ENCODE measurements around the gene TRAPPC5.

Gene TRAPPC5

DNA sequence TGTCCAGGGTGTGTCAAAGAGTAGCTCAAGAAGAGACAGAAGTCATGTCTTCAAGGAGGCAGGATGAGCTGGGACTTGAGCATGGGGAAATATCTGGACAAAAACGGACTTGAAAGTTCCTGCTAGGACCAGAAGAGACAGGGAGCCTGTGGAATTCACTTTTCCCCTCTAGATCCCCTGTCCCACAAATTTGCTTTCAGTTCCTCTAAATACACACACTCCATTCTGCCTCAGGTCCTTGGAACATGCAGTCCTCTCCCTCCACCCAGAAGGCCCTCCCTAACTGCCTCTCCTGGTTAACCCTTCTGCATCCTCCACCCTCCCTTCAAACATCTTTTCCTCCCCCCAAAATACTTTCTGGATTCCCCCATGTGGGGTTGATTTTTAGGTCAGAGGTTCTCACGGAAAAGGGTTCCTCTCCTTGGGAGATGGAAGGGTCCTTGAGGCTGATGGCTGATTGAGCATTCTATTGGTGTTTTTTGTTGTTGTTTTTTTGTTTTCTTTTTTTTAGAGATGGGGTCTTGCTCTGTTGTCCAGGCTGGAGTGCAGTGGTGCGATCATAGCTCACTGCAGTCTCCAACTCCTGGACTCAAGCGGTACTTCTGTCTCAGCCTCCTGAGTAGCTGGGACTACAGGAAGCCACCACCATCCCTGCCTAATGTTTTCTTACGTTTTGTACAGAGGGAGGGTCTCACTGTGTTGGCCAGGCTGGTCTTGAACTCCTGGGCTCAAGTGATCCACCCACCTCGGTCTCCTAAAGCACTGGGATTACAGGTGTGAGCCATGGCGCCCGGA is 18.7 kb upstream of the TRAPPC5 start:
- Histone ChIP-seq H3K27me3 (ENCODE audit: low read depth, low read length) (peaks cover 7% of the 10 kb centered on the region), H3K4me2 (ENCODE audit: low read length) (no peak overlapping the region), H4K20me1 (ENCODE audit: insufficient read depth, low read length) (no peaks in the 10 kb centered on the region), H3K9ac (ENCODE audit: low read length) (no peak overlapping the region), H3K27ac (ENCODE audit: low read length) (no peak overlapping the region), H3K4me1 (ENCODE audit: low read length) (no peaks in the 10 kb centered on the region; the same call in 1 of the 2 replicates), H3K79me2 (ENCODE audit: low read length) (no peaks in the 10 kb centered on the region), H3K4me3 (ENCODE audit: low read length) (no peak overlapping the region), H3K9me3 (ENCODE audit: insufficient read depth, low read length) (no peaks in the 10 kb centered on the region), H2AFZ (ENCODE audit: low read depth, low read length) (no peak overlapping the region), H3K36me3 (replicated peaks; ENCODE audit: low read depth, low read length) (no peaks in the 10 kb centered on the region)
- TF ChIP-seq, protein P1, sequence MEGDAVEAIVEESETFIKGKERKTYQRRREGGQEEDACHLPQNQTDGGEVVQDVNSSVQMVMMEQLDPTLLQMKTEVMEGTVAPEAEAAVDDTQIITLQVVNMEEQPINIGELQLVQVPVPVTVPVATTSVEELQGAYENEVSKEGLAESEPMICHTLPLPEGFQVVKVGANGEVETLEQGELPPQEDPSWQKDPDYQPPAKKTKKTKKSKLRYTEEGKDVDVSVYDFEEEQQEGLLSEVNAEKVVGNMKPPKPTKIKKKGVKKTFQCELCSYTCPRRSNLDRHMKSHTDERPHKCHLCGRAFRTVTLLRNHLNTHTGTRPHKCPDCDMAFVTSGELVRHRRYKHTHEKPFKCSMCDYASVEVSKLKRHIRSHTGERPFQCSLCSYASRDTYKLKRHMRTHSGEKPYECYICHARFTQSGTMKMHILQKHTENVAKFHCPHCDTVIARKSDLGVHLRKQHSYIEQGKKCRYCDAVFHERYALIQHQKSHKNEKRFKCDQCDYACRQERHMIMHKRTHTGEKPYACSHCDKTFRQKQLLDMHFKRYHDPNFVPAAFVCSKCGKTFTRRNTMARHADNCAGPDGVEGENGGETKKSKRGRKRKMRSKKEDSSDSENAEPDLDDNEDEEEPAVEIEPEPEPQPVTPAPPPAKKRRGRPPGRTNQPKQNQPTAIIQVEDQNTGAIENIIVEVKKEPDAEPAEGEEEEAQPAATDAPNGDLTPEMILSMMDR (IDR thresholded peaks at IDR 0.05; ENCODE audit: low read depth, low read length) = no peak

DNA sequence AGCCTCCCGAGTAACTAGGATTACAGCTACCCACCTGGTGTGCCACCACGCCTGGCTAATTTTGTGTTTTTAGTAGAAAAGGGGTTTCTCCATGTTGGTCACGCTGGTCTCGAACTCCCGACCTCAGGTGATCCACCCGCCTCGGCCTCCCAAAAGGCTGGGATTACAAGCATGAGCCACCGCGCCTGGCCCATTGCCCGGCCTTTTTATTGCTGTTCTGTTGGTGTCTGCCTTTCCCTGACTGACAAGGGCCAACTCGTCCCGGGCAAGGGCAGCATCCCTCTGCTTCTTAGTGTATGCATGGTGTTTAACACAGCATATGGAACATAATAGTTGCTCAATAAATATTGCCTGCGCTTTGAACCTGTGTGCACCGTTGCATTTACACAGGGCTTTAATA is 18.0 kb upstream of the TRAPPC5 start:
- H3K9ac ChIP-seq (ENCODE audit: low read length) = no peak overlapping the region
- no peaks in the 10 kb centered on the region; the same call in 1 of the 2 replicates for H3K4me1 ChIP-seq (ENCODE audit: low read length)
- H3K79me2 ChIP-seq (ENCODE audit: low read length) = no peaks in the 10 kb centered on the region
- no peaks in the 10 kb centered on the region for H4K20me1 ChIP-seq (ENCODE audit: insufficient read depth, low read length)
- no peak for TF ChIP-seq EZH2phosphoT487 (IDR thresholded peaks at IDR 0.05; ENCODE audit: low read depth)
- TF ChIP-seq, protein P1 (IDR thresholded peaks at IDR 0.05; ENCODE audit: low read depth, low read length) = no peak
- no peak overlapping the region for H3K4me2 ChIP-seq (ENCODE audit: low read length)
- no peak overlapping the region for H3K4me3 ChIP-seq (ENCODE audit: low read length)
- H3K9me3 ChIP-seq (ENCODE audit: insufficient read depth, low read length) = no peaks in the 10 kb centered on the region
- H3K27me3 ChIP-seq (ENCODE audit: low read depth, low read length) = peaks cover 7% of the 10 kb centered on the region
- H3K36me3 ChIP-seq (replicated peaks; ENCODE audit: low read depth, low read length) = no peaks in the 10 kb centered on the region
- no peak overlapping the region for H3K27ac ChIP-seq (ENCODE audit: low read length)
- H2AFZ ChIP-seq (ENCODE audit: low read depth, low read length) = no peak overlapping the region

DNA sequence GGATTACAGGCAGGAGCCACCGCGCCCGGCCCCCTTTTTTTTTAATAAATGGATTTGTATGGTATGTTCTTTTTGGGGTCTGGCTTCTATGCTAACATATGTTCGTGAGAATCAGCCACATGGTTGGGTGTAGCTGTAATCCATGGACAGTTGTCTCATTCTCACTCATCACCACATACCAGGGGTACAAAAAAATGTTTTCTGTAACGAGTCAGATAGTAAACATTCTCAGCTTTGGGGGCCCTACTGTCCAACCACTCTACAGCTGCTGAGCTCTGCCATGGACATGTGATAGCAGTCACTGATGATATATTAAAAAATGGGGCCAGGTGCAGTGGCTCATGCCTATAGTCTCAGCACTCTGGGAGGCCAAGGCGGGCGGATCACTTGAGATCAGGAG is 16.9 kb upstream of the TRAPPC5 start:
- Histone ChIP-seq H3K4me3 (ENCODE audit: low read length) (no peak overlapping the region), H3K4me2 (ENCODE audit: low read length) (no peak overlapping the region), H3K9me3 (ENCODE audit: insufficient read depth, low read length) (no peaks in the 10 kb centered on the region), H3K36me3 (replicated peaks; ENCODE audit: low read depth, low read length) (no peaks in the 10 kb centered on the region), H3K27me3 (ENCODE audit: low read depth, low read length) (peaks cover under 1% of the 10 kb centered on the region; the same call in 1 of the 2 replicates), H4K20me1 (ENCODE audit: insufficient read depth, low read length) (no peaks in the 10 kb centered on the region), H3K27ac (ENCODE audit: low read length) (no peak overlapping the region), H2AFZ (ENCODE audit: low read depth, low read length) (no peak overlapping the region), H3K4me1 (ENCODE audit: low read length) (no peaks in the 10 kb centered on the region), H3K9ac (ENCODE audit: low read length) (no peak overlapping the region), H3K79me2 (ENCODE audit: low read length) (no peaks in the 10 kb centered on the region)
- TF ChIP-seq EZH2phosphoT487 (IDR thresholded peaks at IDR 0.05; ENCODE audit: low read depth) = no peak
- TF ChIP-seq, protein P1 (IDR thresholded peaks at IDR 0.05; ENCODE audit: low read depth, low read length) = no peak

DNA sequence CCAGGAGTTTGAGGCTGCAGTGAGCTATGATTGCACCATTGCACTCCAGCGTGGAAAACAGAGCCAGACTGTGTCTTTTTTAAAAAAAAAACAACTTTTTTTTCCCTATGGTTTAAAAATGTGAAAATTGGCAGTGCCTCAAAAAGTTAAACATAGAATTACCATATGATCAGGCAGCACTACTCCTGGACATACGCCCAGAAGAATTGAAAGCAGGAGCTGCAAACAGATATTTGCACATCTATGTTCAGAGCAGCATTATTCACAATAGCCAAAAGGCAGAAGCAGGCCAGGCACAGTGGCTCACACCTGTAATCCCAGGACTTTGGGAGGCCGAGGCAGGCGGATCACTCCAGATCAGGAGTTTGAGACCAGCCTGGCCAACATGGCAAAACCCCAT is 15.6 kb upstream of the TRAPPC5 start:
- no peak overlapping the region for H3K4me3 ChIP-seq (ENCODE audit: low read length)
- peaks cover 8% of the 10 kb centered on the region; the same call in 1 of the 2 replicates for H3K27me3 ChIP-seq (ENCODE audit: low read depth, low read length)
- H4K20me1 ChIP-seq (ENCODE audit: insufficient read depth, low read length) = no peaks in the 10 kb centered on the region
- no peak overlapping the region for H3K9ac ChIP-seq (ENCODE audit: low read length)
- H3K9me3 ChIP-seq (ENCODE audit: insufficient read depth, low read length) = no peaks in the 10 kb centered on the region
- no peaks in the 10 kb centered on the region for H3K36me3 ChIP-seq (replicated peaks; ENCODE audit: low read depth, low read length)
- no peak overlapping the region for H3K4me2 ChIP-seq (ENCODE audit: low read length)
- no peaks in the 10 kb centered on the region for H3K79me2 ChIP-seq (ENCODE audit: low read length)
- no peak overlapping the region for H3K27ac ChIP-seq (ENCODE audit: low read length)
- H2AFZ ChIP-seq (ENCODE audit: low read depth, low read length) = no peak overlapping the region
- TF ChIP-seq, protein P1 (IDR thresholded peaks at IDR 0.05; ENCODE audit: low read depth, low read length) = no peak
- no peak for TF ChIP-seq EZH2phosphoT487 (IDR thresholded peaks at IDR 0.05; ENCODE audit: low read depth)
- H3K4me1 ChIP-seq (ENCODE audit: low read length) = no peaks in the 10 kb centered on the region

All from OCI-LY3 (cell line).